ENCODE results near the gene KIAA1549.

Gene KIAA1549

GRCh38 chr7:138962561-138963270 is 18.5 kb downstream of the KIAA1549 start:
- Histone ChIP-seq H3K27me3 (replicated peaks; ENCODE audit: control insufficient read depth, insufficient read depth, low read length, poor library complexity, severe bottlenecking) (no peaks in the 10 kb centered on the region), H3K4me3 (ENCODE audit: insufficient read depth, low read depth, low read length, poor library complexity, severe bottlenecking) (no peak overlapping the region), H3K4me1 (ENCODE audit: control insufficient read depth, insufficient read depth, low read length, poor library complexity, severe bottlenecking) (peaks cover 4% of the 10 kb centered on the region), H3K36me3 (ENCODE audit: control insufficient read depth, insufficient read depth, low read length) (no peaks in the 10 kb centered on the region), H3K27ac (ENCODE audit: insufficient read depth, low read length, poor library complexity, severe bottlenecking) (no peak overlapping the region), H3K9me3 (ENCODE audit: control insufficient read depth, low read length) (no peaks in the 10 kb centered on the region)
- no peak for DNase-seq

- no peak for DNase-seq
- Histone ChIP-seq H3K27me3 (replicated peaks; ENCODE audit: control insufficient read depth, insufficient read depth, low read length, poor library complexity, severe bottlenecking) (no peaks in the 10 kb centered on the region), H3K4me3 (ENCODE audit: insufficient read depth, low read depth, low read length, poor library complexity, severe bottlenecking) (no peak overlapping the region), H3K27ac (ENCODE audit: insufficient read depth, low read length, poor library complexity, severe bottlenecking) (no peak overlapping the region), H3K36me3 (ENCODE audit: control insufficient read depth, insufficient read depth, low read length) (no peaks in the 10 kb centered on the region), H3K4me1 (ENCODE audit: control insufficient read depth, insufficient read depth, low read length, poor library complexity, severe bottlenecking) (peaks cover 4% of the 10 kb centered on the region), H3K9me3 (ENCODE audit: control insufficient read depth, low read length) (no peaks in the 10 kb centered on the region)
These were observed 20.0 kb downstream of the KIAA1549 start for GRCh38 chr7:138961159-138961558.

- no peaks in the 10 kb centered on the region for H3K9me3 ChIP-seq (ENCODE audit: control insufficient read depth, low read length)
- H3K4me1 ChIP-seq (ENCODE audit: control insufficient read depth, insufficient read depth, low read length, poor library complexity, severe bottlenecking), result no peaks in the 10 kb centered on the region
- H3K4me3 ChIP-seq (ENCODE audit: insufficient read depth, low read depth, low read length, poor library complexity, severe bottlenecking), result no peak overlapping the region
- DNase-seq, result no peak
- no peaks in the 10 kb centered on the region for H3K36me3 ChIP-seq (ENCODE audit: control insufficient read depth, insufficient read depth, low read length)
- H3K27ac ChIP-seq (ENCODE audit: insufficient read depth, low read length, poor library complexity, severe bottlenecking), result no peak overlapping the region
- H3K27me3 ChIP-seq (replicated peaks; ENCODE audit: control insufficient read depth, insufficient read depth, low read length, poor library complexity, severe bottlenecking), result no peaks in the 10 kb centered on the region
These were observed 22.7 kb downstream of the KIAA1549 start for GRCh38 chr7:138958391-138958956.

GRCh38 chr7:138957753-138958390 is 23.3 kb downstream of the KIAA1549 start:
- DNase-seq, result no peak
- no peaks in the 10 kb centered on the region for H3K27me3 ChIP-seq (replicated peaks; ENCODE audit: control insufficient read depth, insufficient read depth, low read length, poor library complexity, severe bottlenecking)
- no peak overlapping the region for H3K4me3 ChIP-seq (ENCODE audit: insufficient read depth, low read depth, low read length, poor library complexity, severe bottlenecking)
- no peaks in the 10 kb centered on the region for H3K4me1 ChIP-seq (ENCODE audit: control insufficient read depth, insufficient read depth, low read length, poor library complexity, severe bottlenecking)
- no peaks in the 10 kb centered on the region for H3K9me3 ChIP-seq (ENCODE audit: control insufficient read depth, low read length)
- no peak overlapping the region for H3K27ac ChIP-seq (ENCODE audit: insufficient read depth, low read length, poor library complexity, severe bottlenecking)
- H3K36me3 ChIP-seq (ENCODE audit: control insufficient read depth, insufficient read depth, low read length), result no peaks in the 10 kb centered on the region

GRCh38 chr7:138957217-138957616 is 24.0 kb downstream of the KIAA1549 start:
- Histone ChIP-seq H3K27ac (ENCODE audit: insufficient read depth, low read length, poor library complexity, severe bottlenecking) (no peak overlapping the region), H3K9me3 (ENCODE audit: control insufficient read depth, low read length) (no peaks in the 10 kb centered on the region), H3K4me1 (ENCODE audit: control insufficient read depth, insufficient read depth, low read length, poor library complexity, severe bottlenecking) (no peaks in the 10 kb centered on the region), H3K27me3 (replicated peaks; ENCODE audit: control insufficient read depth, insufficient read depth, low read length, poor library complexity, severe bottlenecking) (no peaks in the 10 kb centered on the region), H3K36me3 (ENCODE audit: control insufficient read depth, insufficient read depth, low read length) (no peaks in the 10 kb centered on the region), H3K4me3 (ENCODE audit: insufficient read depth, low read depth, low read length, poor library complexity, severe bottlenecking) (no peak overlapping the region)
- DNase-seq, result no peak

GRCh38 chr7:138954545-138955475 is 26.4 kb downstream of the KIAA1549 start:
- no peaks in the 10 kb centered on the region for H3K27me3 ChIP-seq (replicated peaks; ENCODE audit: control insufficient read depth, insufficient read depth, low read length, poor library complexity, severe bottlenecking)
- H3K27ac ChIP-seq (ENCODE audit: insufficient read depth, low read length, poor library complexity, severe bottlenecking), result no peak overlapping the region
- no peaks in the 10 kb centered on the region for H3K4me1 ChIP-seq (ENCODE audit: control insufficient read depth, insufficient read depth, low read length, poor library complexity, severe bottlenecking)

GRCh38 chr7:138952791-138953190 is 28.4 kb downstream of the KIAA1549 start:
- Histone ChIP-seq H3K27me3 (replicated peaks; ENCODE audit: control insufficient read depth, insufficient read depth, low read length, poor library complexity, severe bottlenecking) (no peaks in the 10 kb centered on the region), H3K9me3 (ENCODE audit: control insufficient read depth, low read length) (no peaks in the 10 kb centered on the region), H3K36me3 (ENCODE audit: control insufficient read depth, insufficient read depth, low read length) (no peaks in the 10 kb centered on the region), H3K4me1 (ENCODE audit: control insufficient read depth, insufficient read depth, low read length, poor library complexity, severe bottlenecking) (no peaks in the 10 kb centered on the region), H3K27ac (ENCODE audit: insufficient read depth, low read length, poor library complexity, severe bottlenecking) (no peak overlapping the region), H3K4me3 (ENCODE audit: insufficient read depth, low read depth, low read length, poor library complexity, severe bottlenecking) (no peak overlapping the region)
- DNase-seq, result no peak

More at GRCh38 chr7:138954545-138955475, 26.4 kb downstream of the KIAA1549 start:
- no peaks in the 10 kb centered on the region for H3K9me3 ChIP-seq (ENCODE audit: control insufficient read depth, low read length)
- DNase-seq, result no peak
- no peaks in the 10 kb centered on the region for H3K36me3 ChIP-seq (ENCODE audit: control insufficient read depth, insufficient read depth, low read length)
- no peak overlapping the region for H3K4me3 ChIP-seq (ENCODE audit: insufficient read depth, low read depth, low read length, poor library complexity, severe bottlenecking)

GRCh38 chr7:138951953-138952352 is 29.2 kb downstream of the KIAA1549 start:
- H3K27me3 ChIP-seq (replicated peaks; ENCODE audit: control insufficient read depth, insufficient read depth, low read length, poor library complexity, severe bottlenecking), result no peaks in the 10 kb centered on the region
- H3K36me3 ChIP-seq (ENCODE audit: control insufficient read depth, insufficient read depth, low read length), result no peaks in the 10 kb centered on the region
- H3K27ac ChIP-seq (ENCODE audit: insufficient read depth, low read length, poor library complexity, severe bottlenecking), result no peak overlapping the region
- H3K9me3 ChIP-seq (ENCODE audit: control insufficient read depth, low read length), result no peaks in the 10 kb centered on the region
- no peak overlapping the region for H3K4me3 ChIP-seq (ENCODE audit: insufficient read depth, low read depth, low read length, poor library complexity, severe bottlenecking)
- no peaks in the 10 kb centered on the region for H3K4me1 ChIP-seq (ENCODE audit: control insufficient read depth, insufficient read depth, low read length, poor library complexity, severe bottlenecking)
- no peak for DNase-seq

- Histone ChIP-seq H3K27me3 (replicated peaks; ENCODE audit: control insufficient read depth, insufficient read depth, low read length, poor library complexity, severe bottlenecking) (no peaks in the 10 kb centered on the region), H3K27ac (ENCODE audit: insufficient read depth, low read length, poor library complexity, severe bottlenecking) (no peak overlapping the region), H3K4me3 (ENCODE audit: insufficient read depth, low read depth, low read length, poor library complexity, severe bottlenecking) (no peak overlapping the region), H3K9me3 (ENCODE audit: control insufficient read depth, low read length) (no peaks in the 10 kb centered on the region), H3K4me1 (ENCODE audit: control insufficient read depth, insufficient read depth, low read length, poor library complexity, severe bottlenecking) (no peaks in the 10 kb centered on the region), H3K36me3 (ENCODE audit: control insufficient read depth, insufficient read depth, low read length) (no peaks in the 10 kb centered on the region)
- DNase-seq, result no peak
These were observed 31.6 kb downstream of the KIAA1549 start for GRCh38 chr7:138949421-138950088.
